A549 (cell line): ENCODE results near the gene DPYD. TPM values are rescaled to one million over a fixed set of nuclear protein-coding genes. Genes with fewer than 3 reads are reported as not detected.

Source experiments
- ATAC-seq, 2 experiments: fragments of 200-7000 bp in 1 of 2; fragments of >200 bp in 1 of 2; cut with Nextera tagmentation in 1 of 2; cut with Tn5 transposase in 1 of 2; 3 replicates each; pipeline versions ENCODE4 v1.8.0 to v1.9.1; 2018 to 2020; ENCODE audit warnings: mild to moderate bottlenecking in 1 of 2, moderate library complexity in 1 of 2
- CTCF ChIA-PET: fragments of 300-600 bp; sonication (Branson Sonifier 250); formaldehyde crosslinking; extraction: SDS; loops from one replicate; lab custom pipeline; 2021; ENCODE audit warnings: antibody characterized with exemption, inconsistent platforms; lab: Yijun Ruan, JAX
- POLR2A ChIA-PET: fragments of 350-600 bp; formaldehyde crosslinking; extraction: SDS; loops from one replicate; lab custom pipeline; 2021; ENCODE audit warnings: antibody characterized with exemption, inconsistent platforms; lab: Yijun Ruan, JAX
- DNase-seq, 2 experiments: peaks; one replicate each; pipeline versions ENCODE4 v3.0.0 to v3.0.0-alpha.2; 2011 to 2016; ENCODE audit warnings: low read depth in 1 of 2, low spot score in 1 of 2
- FAIRE-seq: peaks from 2 replicates; lab custom pipeline; 2011; peaks lifted over from hg19 to GRCh38; lab: Jason Lieb, UNC
- H3K27ac ChIP-seq, 2 experiments: fragments of >200 bp; sonication (Bioruptor Twin); formaldehyde crosslinking; 3 replicates each; pipeline ENCODE4 v1.5.1; 2016 to 2017
- H3K4me1 ChIP-seq: fragments of >200 bp; sonication (Bioruptor Twin); formaldehyde crosslinking; 3 replicates; pipeline ENCODE4 v1.6.1; 2016
- H3K4me2 ChIP-seq: fragments of >200 bp; sonication (Bioruptor Twin); formaldehyde crosslinking; 3 replicates; pipeline ENCODE4 v1.6.1; 2016
- H3K4me3 ChIP-seq: fragments of >200 bp; sonication (Bioruptor Twin); formaldehyde crosslinking; 3 replicates; pipeline ENCODE4 v1.5.1; 2016
- H3K9me3 ChIP-seq: fragments of >200 bp; sonication (Bioruptor Twin); formaldehyde crosslinking; 3 replicates; pipeline ENCODE4 v1.6.1; 2016
- CHD2 ChIP-seq: fragments of 150-350 bp; IDR thresholded peaks from 2 replicates; pipeline ENCODE4 v1.6.1; 2014; ENCODE audit warnings: low read length; ENCODE audit not compliant: partially characterized antibody
- EHF ChIP-seq: fragments of 250-450 bp; sonication (Bioruptor Pico); IDR thresholded peaks from 2 replicates; pipeline ENCODE4 v1.5.0; 2020; ENCODE audit warnings: mild to moderate bottlenecking
- ELK1 ChIP-seq: fragments of 150-350 bp; IDR thresholded peaks from 2 replicates; pipeline ENCODE4 v1.6.1; 2014; ENCODE audit warnings: low read depth, mild to moderate bottlenecking, low read length
- FOSB ChIP-seq: fragments of 250-450 bp; sonication (Bioruptor Pico); IDR thresholded peaks from 2 replicates; pipeline ENCODE4 v1.5.0; 2020; ENCODE audit warnings: mild to moderate bottlenecking, moderate library complexity
- FOSL2 ChIP-seq, 2 experiments: fragments of 450-650 bp in 1 of 2; fragments of >200 bp in 1 of 2; sonication (Bioruptor Twin) in 1 of 2; formaldehyde crosslinking; IDR thresholded peaks; 2 replicates each; pipeline versions ENCODE4 v1.5.0 to v1.6.1; 2016 to 2020; ENCODE audit warnings: mild to moderate bottlenecking in 1 of 2, moderate library complexity in 1 of 2
- FOXS1 ChIP-seq: fragments of 250-450 bp; sonication (Bioruptor Pico); IDR thresholded peaks from 2 replicates; pipeline ENCODE4 v1.5.0; 2020; ENCODE audit warnings: mild to moderate bottlenecking, moderate library complexity
- GATA3 ChIP-seq: IDR thresholded peaks from 2 replicates; pipeline ENCODE4 v1.6.1; 2012; ENCODE audit warnings: borderline replicate concordance
- HES2 ChIP-seq: fragments of >200 bp; sonication (Bioruptor Twin); formaldehyde crosslinking; IDR thresholded peaks from 2 replicates; pipeline ENCODE4 v1.6.1; 2016
- HOXA7 ChIP-seq: fragments of 250-450 bp; sonication (Bioruptor Pico); IDR thresholded peaks from 2 replicates; pipeline ENCODE4 v1.5.0; 2020; ENCODE audit warnings: mild to moderate bottlenecking, moderate library complexity
- HOXB13 ChIP-seq: fragments of 250-450 bp; sonication (Bioruptor Pico); IDR thresholded peaks from 2 replicates; pipeline ENCODE4 v1.5.0; 2020; ENCODE audit warnings: low read depth, mild to moderate bottlenecking, moderate library complexity
- JUNB ChIP-seq: fragments of >200 bp; sonication (Bioruptor Twin); formaldehyde crosslinking; IDR thresholded peaks from 2 replicates; pipeline ENCODE4 v1.6.1; 2016
- MAFK ChIP-seq: fragments of 450-650 bp; IDR thresholded peaks from 2 replicates; pipeline ENCODE4 v1.6.1; 2014; ENCODE audit not compliant: partially characterized antibody
- MAX ChIP-seq: IDR thresholded peaks from 2 replicates; pipeline ENCODE4 v1.6.1; 2012
- MAZ ChIP-seq: fragments of 150-350 bp; IDR thresholded peaks from 2 replicates; pipeline ENCODE4 v1.6.1; 2014; ENCODE audit warnings: antibody characterized with exemption, low read depth, low read length, borderline replicate concordance
- NR3C1 ChIP-seq: fragments of >200 bp; sonication (Bioruptor Twin); formaldehyde crosslinking; IDR thresholded peaks from 3 replicates; pipeline ENCODE4 v1.6.1; 2017
- PHF8 ChIP-seq: fragments of 200-600 bp; sonication (generic); IDR thresholded peaks from 2 replicates; pipeline ENCODE4 v1.6.1; 2016; ENCODE audit warnings: low read depth, mild to moderate bottlenecking, antibody characterized with exemption, moderate library complexity, borderline replicate concordance
- RCOR1 ChIP-seq: fragments of 150-350 bp; IDR thresholded peaks from 2 replicates; pipeline ENCODE4 v1.6.1; 2014; ENCODE audit warnings: antibody characterized with exemption, low read length, low read depth
- REST ChIP-seq: fragments of 200-600 bp; sonication (generic); IDR thresholded peaks from 2 replicates; pipeline ENCODE4 v1.6.1; 2016; ENCODE audit warnings: antibody characterized with exemption, mild to moderate bottlenecking, moderate library complexity
- RFX5 ChIP-seq: fragments of 450-650 bp; IDR thresholded peaks from 2 replicates; pipeline ENCODE4 v1.7.1; 2014; ENCODE audit warnings: antibody characterized with exemption, mild to moderate bottlenecking, moderate library complexity
- RNF2 ChIP-seq: fragments of 200-600 bp; sonication (generic); IDR thresholded peaks from 2 replicates; pipeline ENCODE4 v1.6.1; 2016; ENCODE audit warnings: low read depth, mild to moderate bottlenecking, antibody characterized with exemption, moderate library complexity, borderline replicate concordance
- USF2 ChIP-seq: fragments of 450-650 bp; IDR thresholded peaks from 2 replicates; pipeline ENCODE4 v1.6.1; 2014; ENCODE audit warnings: antibody characterized with exemption
- WGBS: methylation state at CpG from one replicate; pipeline ENCODE4 v1.1.6; 2017; ENCODE audit errors: missing lambda C conversion rate; 5-methylcytosine and 5-hydroxymethylcytosine counted together
- polyA plus RNA-seq, 4 experiments: library from polyadenylated mRNA; depleted of rRNA in 3 of 4; stranded (reverse); fragments of >200 nt; fragmentation: RNase III in 1 of 4; extraction: RNeasy Plus Mini Kit Qiagen cat#74134 plus additional on column Dnase treatment in 1 of 4; gene quantifications; 2 replicates in 3 of 4; 3 replicates in 1 of 4; pipeline ENCODE4 v1.2.3, GENCODE V29; 2011 to 2017

DPYD gene
- polyA plus RNA-seq, 2 of the 4 experiments (the other 2 are of a cell fraction) = 5.9 to 7.5 TPM

- H3K4me2 ChIP-seq = no peak overlapping the region
- POLR2A ChIA-PET = no interaction called here
- DNase-seq (no peak), ATAC-seq (no peak), FAIRE-seq (no peak)
- H3K4me3 ChIP-seq = no peak overlapping the region
- 29% methylated on average over 2 of the region's 2 CpGs for WGBS
- TF ChIP-seq FOSB (no peak), MAX (no peak), HES2 (no peak), GATA3 (no peak), JUNB (no peak)
- CTCF ChIA-PET = no interaction called here
- H3K9me3 ChIP-seq = no peaks in the 10 kb centered on the region
- H3K27ac ChIP-seq = no peak overlapping the region
- H3K4me1 ChIP-seq = no peaks in the 10 kb centered on the region
These were observed 846.9 kb downstream of the DPYD start for GRCh38 chr1:97073936-97074335.

GRCh38 chr1:97073169-97073568, 847.7 kb downstream of the DPYD start:
- ATAC-seq (no peak), FAIRE-seq (no peak), DNase-seq (no peak)
- ChIA-PET CTCF (no interaction called here), POLR2A (no interaction called here)
- H3K4me2 ChIP-seq = no peak overlapping the region
- H3K4me1 ChIP-seq = no peaks in the 10 kb centered on the region
- no peaks in the 10 kb centered on the region for H3K9me3 ChIP-seq
- no peak overlapping the region for H3K4me3 ChIP-seq
- TF ChIP-seq MAFK (peak; percentile 55), RCOR1 (no peak)
- H3K27ac ChIP-seq = no peak overlapping the region

GRCh38 chr1:97071173-97071572, 849.7 kb downstream of the DPYD start:
- Histone ChIP-seq H3K9me3 (no peaks in the 10 kb centered on the region), H3K4me2 (no peak overlapping the region), H3K4me1 (no peaks in the 10 kb centered on the region), H3K4me3 (no peak overlapping the region), H3K27ac (no peak overlapping the region)
- FAIRE-seq = no peak
- ChIA-PET POLR2A (no interaction called here), CTCF (no interaction called here)
- no peak for DNase-seq
- no peak for ATAC-seq
- WGBS = 49% methylated on average over 3 of the region's 3 CpGs
- TF ChIP-seq EHF (CRISPR knock-in tag) (no peak), PHF8 (no peak), CHD2 (no peak), GATA3 (no peak)

GRCh38 chr1:97070376-97070775, 850.5 kb downstream of the DPYD start:
- 90% methylated on average over 4 of the region's 4 CpGs for whole genome bisulfite sequencing
- DNase-seq = no peak
- H3K4me2 ChIP-seq = no peak overlapping the region
- H3K9me3 ChIP-seq = no peaks in the 10 kb centered on the region
- H3K4me3 ChIP-seq = no peak overlapping the region
- FAIRE-seq = no peak
- H3K4me1 ChIP-seq = no peaks in the 10 kb centered on the region
- H3K27ac ChIP-seq = no peak overlapping the region
- CTCF ChIA-PET = no interaction called here
- ATAC-seq = no peak
- TF ChIP-seq NR3C1 (no peak), USF2 (no peak), EHF (CRISPR knock-in tag) (no peak), HOXB13 (CRISPR knock-in tag) (no peak), ELK1 (no peak), HOXA7 (CRISPR knock-in tag) (no peak), RFX5 (no peak), REST (no peak), RNF2 (no peak), FOXS1 (no peak), FOSL2 (IDR thresholded peaks at IDR 0.05) (no peak), FOSL2 (CRISPR knock-in tag; IDR thresholded peaks at IDR 0.05) (no peak), MAZ (no peak)
- TF ChIP-seq, all 56 proteins: peak for 0
- POLR2A ChIA-PET = no interaction called here
